ENCODE measurements around the gene LDLRAD3. TPM values are rescaled to one million over a fixed set of nuclear protein-coding genes. Genes with fewer than 3 reads are reported as not detected.

Gene LDLRAD3
- polyA plus RNA-seq, 1 donor, result 24.6 TPM

GRCh38 chr11:36132940-36133339 is 189.1 kb downstream of the LDLRAD3 start:
- DNase-seq, result no peak

- DNase-seq, result no peak
These were observed 191.2 kb downstream of the LDLRAD3 start for GRCh38 chr11:36135076-36135475.

GRCh38 chr11:36139767-36140166 is 195.9 kb downstream of the LDLRAD3 start:
- DNase-seq, result no peak

- no peak for DNase-seq
These were observed 197.5 kb downstream of the LDLRAD3 start for GRCh38 chr11:36141196-36141953.

- no peak for DNase-seq
These were observed 198.1 kb downstream of the LDLRAD3 start for GRCh38 chr11:36141956-36142355.

GRCh38 chr11:36142439-36142838 is 198.6 kb downstream of the LDLRAD3 start:
- DNase-seq, result no peak

GRCh38 chr11:36142879-36143278 is 199.0 kb downstream of the LDLRAD3 start:
- no peak for DNase-seq

- no peak for DNase-seq
These were observed 202.6 kb downstream of the LDLRAD3 start for GRCh38 chr11:36146437-36146836.

GRCh38 chr11:36147491-36147890 is 203.6 kb downstream of the LDLRAD3 start:
- DNase-seq, result no peak

GRCh38 chr11:36148701-36149100 is 204.8 kb downstream of the LDLRAD3 start:
- no peak for DNase-seq

GRCh38 chr11:36149538-36150242 is 205.8 kb downstream of the LDLRAD3 start:
- no peak for DNase-seq

GRCh38 chr11:36150986-36151385 is 207.1 kb downstream of the LDLRAD3 start:
- DNase-seq, result no peak

- no peak for DNase-seq
These were observed 208.2 kb downstream of the LDLRAD3 start for GRCh38 chr11:36151933-36152580.

- no peak for DNase-seq
These were observed 209.7 kb downstream of the LDLRAD3 start for GRCh38 chr11:36153551-36153950.

GRCh38 chr11:36155124-36155561 is 211.3 kb downstream of the LDLRAD3 start:
- DNase-seq, result no peak

GRCh38 chr11:36155770-36156160 is 211.9 kb downstream of the LDLRAD3 start:
- DNase-seq, result no peak

- DNase-seq, result no peak
These were observed 212.4 kb downstream of the LDLRAD3 start for GRCh38 chr11:36156161-36156816.

- DNase-seq, result no peak
These were observed 213.1 kb downstream of the LDLRAD3 start for GRCh38 chr11:36156817-36157519.

GRCh38 chr11:36160091-36160490 is 216.2 kb downstream of the LDLRAD3 start:
- no peak for DNase-seq

- DNase-seq, result no peak
These were observed 217.7 kb downstream of the LDLRAD3 start for GRCh38 chr11:36161572-36161971.

GRCh38 chr11:36162006-36162882 is 218.4 kb downstream of the LDLRAD3 start:
- DNase-seq, result no peak
